Esophagus muscularis mucosa (tissue), 3 donors: ENCODE results near the gene ORM1.

Source experiments
- EP300 ChIP-seq: sonication (generic); formaldehyde crosslinking; IDR thresholded peaks from one replicate; pipeline ENCODE4 v1.6.1; 2017; ENCODE audit warnings: antibody characterized with exemption
- POLR2AphosphoS5 ChIP-seq, 2 donors: sonication (generic); formaldehyde crosslinking; IDR thresholded peaks; one replicate each; pipeline ENCODE4 v1.6.1; 2017; ENCODE audit warnings: antibody characterized with exemption in 2 of 2

DNA sequence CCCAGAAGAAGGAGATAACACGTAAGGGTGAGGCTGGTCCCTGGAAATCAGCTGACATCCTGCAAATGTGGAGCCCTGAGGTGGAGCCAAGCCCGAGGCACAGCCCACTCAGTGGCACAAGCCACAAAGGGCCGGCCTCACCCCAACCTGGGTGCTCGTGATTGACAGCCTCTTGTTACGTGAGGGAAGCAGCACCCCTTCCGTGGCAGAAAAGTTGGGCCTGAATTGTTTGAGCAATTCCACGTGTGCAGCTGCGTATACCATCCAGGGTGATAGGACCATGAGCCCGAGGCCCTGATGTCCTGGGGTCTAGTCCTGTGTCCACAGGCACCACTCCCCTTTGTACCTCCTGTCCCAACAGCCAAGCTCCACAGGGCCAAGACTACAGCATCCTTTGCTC, 11.6 kb downstream of the ORM1 start:
- no peak for TF ChIP-seq POLR2AphosphoS5 (IDR thresholded peaks at IDR 0.05)
- no peak for TF ChIP-seq EP300
